RWPE1 (cell line): Measurements from ENCODE around the gene WDR70.
A peak's percentile ranks its signal among the peaks of the same experiment; 100 is the strongest.

Experiments used
- CTCF ChIA-PET: fragments of 350-600 bp; sonication (Branson Sonifier 250); formaldehyde crosslinking; extraction: SDS; loops from one replicate; lab custom pipeline; 2021; lab: Yijun Ruan, JAX
- POLR2A ChIA-PET: fragments of 400-600 bp; formaldehyde crosslinking; extraction: SDS; loops from one replicate; lab custom pipeline; 2020; ENCODE audit warnings: antibody characterized with exemption; ENCODE audit not compliant: low non-redundant PET; lab: Yijun Ruan, JAX
- DNase-seq: peaks from one replicate; pipeline ENCODE4 v3.0.0; 2012; ENCODE audit warnings: low spot score
- H3K27ac ChIP-seq: fragments of 450-650 bp; 2 replicates; pipeline ENCODE4 v1.5.1; 2017
- CTCF ChIP-seq: fragments of 450-650 bp; conservative IDR thresholded peaks from 2 replicates; pipeline ENCODE4 v1.5.1; 2017; ENCODE audit warnings: low read depth, mild to moderate bottlenecking

Gene WDR70

GRCh38 chr5:37492778-37493555, 113.8 kb downstream of the WDR70 start:
- H3K27ac ChIP-seq = no peak overlapping the region
- ChIA-PET POLR2A (no interaction called here), CTCF (no interaction called here)
- no peak for TF ChIP-seq CTCF
- DNase-seq = no peak

GRCh38 chr5:37494756-37495155, 115.6 kb downstream of the WDR70 start:
- POLR2A ChIA-PET = no interaction called here
- CTCF ChIA-PET = no interaction called here
- no peak overlapping the region for H3K27ac ChIP-seq
- TF ChIP-seq CTCF = no peak
- DNase-seq = peak; percentile 35

- no peak overlapping the region for H3K27ac ChIP-seq
- no peak for TF ChIP-seq CTCF
- ChIA-PET POLR2A (no interaction called here), CTCF (no interaction called here)
- DNase-seq = no peak
Measured at GRCh38 chr5:37495210-37495609, 116.1 kb downstream of the WDR70 start.

- peak; percentile 26 for DNase-seq
- CTCF ChIA-PET = no interaction called here
- TF ChIP-seq CTCF = no peak
- no peak overlapping the region for H3K27ac ChIP-seq
- POLR2A ChIA-PET = no interaction called here
Measured at GRCh38 chr5:37495668-37496347, 116.7 kb downstream of the WDR70 start.

- TF ChIP-seq CTCF = no peak
- DNase-seq = no peak
- CTCF ChIA-PET = no interaction called here
- no peak overlapping the region for H3K27ac ChIP-seq
- POLR2A ChIA-PET = no interaction called here
Measured at GRCh38 chr5:37496902-37497445, 117.9 kb downstream of the WDR70 start.

GRCh38 chr5:37501152-37501551, 122.0 kb downstream of the WDR70 start:
- ChIA-PET CTCF (no interaction called here), POLR2A (no interaction called here)
- TF ChIP-seq CTCF = no peak
- no peak overlapping the region for H3K27ac ChIP-seq
- DNase-seq = no peak
